HG03103 (cell line): ENCODE measurements around the gene ESAM.

ENCODE experiments used
- ATAC-seq: cut with Tn5 transposase; IDR thresholded peaks from one replicate; pipeline ENCODE4 v1.9.1; 2021; ENCODE audit warnings: low read depth; ENCODE audit not compliant: unreplicated experiment

The ESAM gene

GRCh38 chr11:124762105-124762623 lies at the start of gene ESAM:
ESAM (minus strand) TSS chr11:124762290; CDS start chr11:124762154, 136 bp downstream.
- peak; percentile 57 for ATAC-seq

GRCh38 chr11:124811399-124812125 lies 49.5 kb upstream of the ESAM start:
- no peak for ATAC-seq

- ATAC-seq: no peak
Observed at GRCh38 chr11:124807660-124808270, 45.7 kb upstream of the ESAM start.

GRCh38 chr11:124807201-124807600 lies 45.1 kb upstream of the ESAM start:
- no peak for ATAC-seq

- ATAC-seq: no peak
Observed at GRCh38 chr11:124804884-124805283, 42.8 kb upstream of the ESAM start.

- no peak for ATAC-seq
Observed at GRCh38 chr11:124801636-124802312, 39.7 kb upstream of the ESAM start.

GRCh38 chr11:124801014-124801413 lies 38.9 kb upstream of the ESAM start:
- ATAC-seq: no peak

- ATAC-seq: peak; percentile 79
Observed at GRCh38 chr11:124800226-124800929, 38.3 kb upstream of the ESAM start, which contains the start of gene MSANTD2. MSANTD2 (minus strand) TSS chr11:124800406; CDS start chr11:124800380, 26 bp downstream.

- ATAC-seq: peak; percentile 36
Observed at GRCh38 chr11:124799348-124800225, 37.5 kb upstream of the ESAM start.

- peak; percentile 20 for ATAC-seq
Observed at GRCh38 chr11:124798991-124799347, 36.9 kb upstream of the ESAM start.

GRCh38 chr11:124796312-124796711 lies 34.2 kb upstream of the ESAM start:
- no peak for ATAC-seq

- ATAC-seq: no peak
Observed at GRCh38 chr11:124793466-124794278, 31.6 kb upstream of the ESAM start.

GRCh38 chr11:124791626-124792341 lies 29.7 kb upstream of the ESAM start:
- peak; percentile 67 for ATAC-seq

- no peak for ATAC-seq
Observed at GRCh38 chr11:124788521-124788920, 26.4 kb upstream of the ESAM start.

- ATAC-seq: no peak
Observed at GRCh38 chr11:124784051-124784450, 22.0 kb upstream of the ESAM start.

GRCh38 chr11:124783002-124783401 lies 20.9 kb upstream of the ESAM start:
- ATAC-seq: no peak

- ATAC-seq: no peak
Observed at GRCh38 chr11:124779568-124779967, 17.5 kb upstream of the ESAM start.

GRCh38 chr11:124778281-124778680 lies 16.2 kb upstream of the ESAM start:
- no peak for ATAC-seq
